ENCODE data around the gene BDKRB1.
"Not testable (repeated sequence)": the region's sequence is repeated elsewhere in the genome, so short reads cannot be mapped to it uniquely, and the experiment has no call there.

BDKRB1 gene

GRCh38 chr14:96233661-96234060, 22.3 kb upstream of the BDKRB1 start:
- DNase-seq (ENCODE audit: low read depth in 2 of 2), result no peak

- no peak for DNase-seq (ENCODE audit: low read depth in 2 of 2)
Measured at GRCh38 chr14:96235426-96235825, 20.6 kb upstream of the BDKRB1 start.

GRCh38 chr14:96237641-96238040, 18.4 kb upstream of the BDKRB1 start:
- DNase-seq (ENCODE audit: low read depth in 2 of 2), result no peak

- no peak for DNase-seq (ENCODE audit: low read depth in 2 of 2)
Measured at GRCh38 chr14:96238676-96239265, 17.2 kb upstream of the BDKRB1 start.

GRCh38 chr14:96239711-96240141, 16.3 kb upstream of the BDKRB1 start:
- DNase-seq (ENCODE audit: low read depth in 2 of 2), result no peak

- DNase-seq (ENCODE audit: low read depth in 2 of 2), result no peak
Measured at GRCh38 chr14:96240641-96241040, 15.4 kb upstream of the BDKRB1 start.

- no peak for DNase-seq (ENCODE audit: low read depth in 2 of 2)
Measured at GRCh38 chr14:96242126-96242525, 13.9 kb upstream of the BDKRB1 start.

- DNase-seq (ENCODE audit: low read depth in 2 of 2), result no peak
Measured at GRCh38 chr14:96243785-96244184, 12.2 kb upstream of the BDKRB1 start.

- DNase-seq (ENCODE audit: low read depth in 2 of 2), result not testable (repeated sequence)
Measured at GRCh38 chr14:96245074-96245473, 10.9 kb upstream of the BDKRB1 start.

- DNase-seq (ENCODE audit: low read depth in 2 of 2), result no peak
Measured at GRCh38 chr14:96245710-96246538, 10.1 kb upstream of the BDKRB1 start.

- DNase-seq (ENCODE audit: low read depth in 2 of 2), result no peak
Measured at GRCh38 chr14:96246539-96246847, 9.5 kb upstream of the BDKRB1 start.

GRCh38 chr14:96247031-96247430, 9.0 kb upstream of the BDKRB1 start:
- no peak for DNase-seq (ENCODE audit: low read depth in 2 of 2)

GRCh38 chr14:96249029-96249428, 7.0 kb upstream of the BDKRB1 start:
- DNase-seq (ENCODE audit: low read depth in 2 of 2), result no peak

GRCh38 chr14:96250485-96250884, 5.5 kb upstream of the BDKRB1 start:
- DNase-seq (ENCODE audit: low read depth in 2 of 2), result no peak

GRCh38 chr14:96251656-96252155, 4.3 kb upstream of the BDKRB1 start:
- DNase-seq (ENCODE audit: low read depth in 2 of 2), result no peak

- DNase-seq (ENCODE audit: low read depth in 2 of 2), result no peak
Measured at GRCh38 chr14:96252323-96252998, 3.5 kb upstream of the BDKRB1 start.

- DNase-seq (ENCODE audit: low read depth in 2 of 2), result no peak
Measured at GRCh38 chr14:96252999-96253539, 2.9 kb upstream of the BDKRB1 start.

- no peak for DNase-seq (ENCODE audit: low read depth in 2 of 2)
Measured at GRCh38 chr14:96254687-96255086, 1.3 kb upstream of the BDKRB1 start.

GRCh38 chr14:96256407-96256806, 397 bp downstream of the BDKRB1 start:
- no peak for DNase-seq (ENCODE audit: low read depth in 2 of 2)

- no peak for DNase-seq (ENCODE audit: low read depth in 2 of 2)
Measured at GRCh38 chr14:96257056-96257455, 1.0 kb downstream of the BDKRB1 start.

- no peak for DNase-seq (ENCODE audit: low read depth in 2 of 2)
Measured at GRCh38 chr14:96257900-96258299, 1.9 kb downstream of the BDKRB1 start.

- DNase-seq (ENCODE audit: low read depth in 2 of 2), result no peak
Measured at GRCh38 chr14:96260341-96260821, 4.4 kb downstream of the BDKRB1 start.

All from stimulated activated CD8-positive, alpha-beta memory T cell treated with anti-CD3 and anti-CD28 coated beads, Interleukin-15, amount 100 ng/mL, for 4 hours (primary cell).